HEK293 (cell line): Measurements from ENCODE around the gene SCN1A.
A peak's percentile ranks its signal among the peaks of the same experiment; 100 is the strongest.
"Not testable (repeated sequence)": the region's sequence is repeated elsewhere in the genome, so short reads cannot be mapped to it uniquely, and the experiment has no call there.

Experiments
- CTCF ChIA-PET: fragments of 350-600 bp; formaldehyde crosslinking; extraction: SDS; loops from one replicate; lab custom pipeline; 2021; ENCODE audit warnings: antibody characterized with exemption; lab: Yijun Ruan, JAX
- POLR2A ChIA-PET: fragments of 300-600 bp; formaldehyde crosslinking; extraction: SDS; loops from one replicate; lab custom pipeline; 2020; ENCODE audit warnings: antibody characterized with exemption, inconsistent platforms; lab: Yijun Ruan, JAX
- H3K27ac ChIP-seq: fragments of 200-500 bp; sonication (Bioruptor generic); 2 replicates; pipeline ENCODE4 v1.5.1; 2014; ENCODE audit warnings: low read depth, low read length, control low read depth, inconsistent platforms; ENCODE audit errors: extremely low read depth
- H3K36me3 ChIP-seq, 2 experiments: fragments of 200-500 bp in 1 of 2; sonication (Bioruptor generic) in 1 of 2; 1 replicate in 1 of 2; 2 replicates in 1 of 2; pipeline ENCODE4 v1.5.1; 2014 to 2017; ENCODE audit warnings: inconsistent platforms in 2 of 2, low read length in 2 of 2; ENCODE audit not compliant: control insufficient read depth in 2 of 2, insufficient read depth in 1 of 2
- H3K4me1 ChIP-seq: fragments of 200-500 bp; sonication (Bioruptor generic); 2 replicates; pipeline ENCODE4 v1.5.1; 2014; ENCODE audit warnings: mild to moderate bottlenecking, low read length, inconsistent platforms; ENCODE audit not compliant: control insufficient read depth, insufficient read depth
- H3K4me3 ChIP-seq: 2 replicates; pipeline ENCODE4 v1.5.1; 2011; ENCODE audit warnings: low read depth, mild to moderate bottlenecking, control low read depth, low read length, moderate library complexity
- H3K9me3 ChIP-seq: fragments of 200-500 bp; sonication (Bioruptor generic); 2 replicates; pipeline ENCODE4 v1.5.1; 2014; ENCODE audit warnings: low read depth, low read length, inconsistent platforms; ENCODE audit not compliant: control insufficient read depth, insufficient read depth
- OSR2 ChIP-seq: fragments of 450-650 bp; formaldehyde crosslinking; IDR thresholded peaks from 2 replicates; pipeline ENCODE4 v1.5.1; 2016; ENCODE audit warnings: missing biosample characterization, missing genetic modification characterization
- SCRT2 ChIP-seq: fragments of 450-650 bp; formaldehyde crosslinking; IDR thresholded peaks from 2 replicates; pipeline ENCODE4 v1.5.1; 2016; ENCODE audit warnings: missing biosample characterization, missing genetic modification characterization
- SP2 ChIP-seq: fragments of 450-650 bp; formaldehyde crosslinking; IDR thresholded peaks from 2 replicates; pipeline ENCODE4 v1.5.1; 2016; ENCODE audit warnings: missing biosample characterization, missing genetic modification characterization
- YY2 ChIP-seq: fragments of 450-650 bp; formaldehyde crosslinking; IDR thresholded peaks from 2 replicates; pipeline ENCODE4 v1.5.1; 2016; ENCODE audit warnings: missing biosample characterization, missing genetic modification characterization
- ZBTB21 ChIP-seq: fragments of 450-650 bp; formaldehyde crosslinking; IDR thresholded peaks from 2 replicates; pipeline ENCODE4 v1.5.1; 2017; ENCODE audit warnings: missing biosample characterization, missing genetic modification characterization
- ZEB2 ChIP-seq: fragments of 450-650 bp; formaldehyde crosslinking; IDR thresholded peaks from 2 replicates; pipeline ENCODE4 v1.5.1; 2016; ENCODE audit warnings: missing biosample characterization, missing genetic modification characterization
- ZNF174 ChIP-seq: fragments of 450-650 bp; formaldehyde crosslinking; IDR thresholded peaks from 2 replicates; pipeline ENCODE4 v1.5.0; 2017; ENCODE audit warnings: missing biosample characterization, mild to moderate bottlenecking, missing genetic modification characterization
- ZNF302 ChIP-seq: fragments of 450-650 bp; formaldehyde crosslinking; IDR thresholded peaks from 2 replicates; pipeline ENCODE4 v1.5.1; 2016; ENCODE audit warnings: missing biosample characterization, missing genetic modification characterization, low read depth
- TF ChIP-seq, protein P1 (sequence below): fragments of 450-650 bp; formaldehyde crosslinking; IDR thresholded peaks from 2 replicates; pipeline ENCODE4 v1.5.1; 2016; ENCODE audit warnings: missing biosample characterization, missing genetic modification characterization
- TF ChIP-seq, protein P2 (sequence below): fragments of 450-650 bp; formaldehyde crosslinking; IDR thresholded peaks from 2 replicates; pipeline ENCODE4 v1.5.1; 2017; ENCODE audit warnings: missing biosample characterization, mild to moderate bottlenecking, missing genetic modification characterization, moderate library complexity
- TF ChIP-seq, protein P3 (sequence below): IDR thresholded peaks from 2 replicates; pipeline ENCODE4 v1.6.1; 2011; ENCODE audit warnings: mild to moderate bottlenecking, low read depth, low read length, borderline replicate concordance
- TF ChIP-seq, protein P4 (sequence below): fragments of 450-650 bp; formaldehyde crosslinking; IDR thresholded peaks from 2 replicates; pipeline ENCODE4 v1.5.1; 2016; ENCODE audit warnings: missing biosample characterization, missing genetic modification characterization

SCN1A gene

DNA sequence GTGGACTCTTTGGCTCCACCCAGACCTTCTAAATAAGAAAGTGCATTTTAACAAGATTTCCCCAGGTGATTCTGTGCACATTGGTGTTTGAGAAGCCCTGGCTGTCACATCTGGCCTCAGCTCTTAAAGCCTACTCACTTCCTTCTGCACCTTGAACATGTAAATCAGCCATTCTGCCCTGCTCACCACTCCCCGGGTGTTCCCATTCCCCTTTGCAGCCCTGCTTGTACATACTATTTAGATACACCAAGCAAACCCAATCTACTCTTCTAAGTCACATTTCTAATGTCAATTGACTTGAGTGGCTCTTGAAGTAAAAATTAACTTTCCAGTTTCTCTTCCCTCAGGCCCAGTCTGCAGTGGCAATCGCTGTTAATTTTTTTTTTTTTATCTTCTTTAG, 13.1 kb upstream of the SCN1A start:
- H3K36me3 ChIP-seq, result no peaks in the 10 kb centered on the region
- H3K4me1 ChIP-seq, result no peaks in the 10 kb centered on the region
- no peak overlapping the region for H3K27ac ChIP-seq
- no peaks in the 10 kb centered on the region for H3K9me3 ChIP-seq
- TF ChIP-seq, protein P1, sequence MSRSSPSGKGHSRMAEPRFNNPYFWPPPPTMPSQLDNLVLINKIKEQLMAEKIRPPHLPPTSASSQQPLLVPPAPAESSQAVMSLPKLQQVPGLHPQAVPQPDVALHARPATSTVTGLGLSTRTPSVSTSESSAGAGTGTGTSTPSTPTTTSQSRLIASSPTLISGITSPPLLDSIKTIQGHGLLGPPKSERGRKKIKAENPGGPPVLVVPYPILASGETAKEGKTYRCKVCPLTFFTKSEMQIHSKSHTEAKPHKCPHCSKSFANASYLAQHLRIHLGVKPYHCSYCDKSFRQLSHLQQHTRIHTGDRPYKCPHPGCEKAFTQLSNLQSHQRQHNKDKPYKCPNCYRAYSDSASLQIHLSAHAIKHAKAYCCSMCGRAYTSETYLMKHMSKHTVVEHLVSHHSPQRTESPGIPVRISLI (tag by site-specific recombination), result no peak
- no peak for TF ChIP-seq ZEB2
- TF ChIP-seq, protein P2, sequence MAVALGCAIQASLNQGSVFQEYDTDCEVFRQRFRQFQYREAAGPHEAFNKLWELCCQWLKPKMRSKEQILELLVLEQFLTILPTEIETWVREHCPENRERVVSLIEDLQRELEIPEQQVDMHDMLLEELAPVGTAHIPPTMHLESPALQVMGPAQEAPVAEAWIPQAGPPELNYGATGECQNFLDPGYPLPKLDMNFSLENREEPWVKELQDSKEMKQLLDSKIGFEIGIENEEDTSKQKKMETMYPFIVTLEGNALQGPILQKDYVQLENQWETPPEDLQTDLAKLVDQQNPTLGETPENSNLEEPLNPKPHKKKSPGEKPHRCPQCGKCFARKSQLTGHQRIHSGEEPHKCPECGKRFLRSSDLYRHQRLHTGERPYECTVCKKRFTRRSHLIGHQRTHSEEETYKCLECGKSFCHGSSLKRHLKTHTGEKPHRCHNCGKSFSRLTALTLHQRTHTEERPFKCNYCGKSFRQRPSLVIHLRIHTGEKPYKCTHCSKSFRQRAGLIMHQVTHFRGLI (tag by site-specific recombination), result no peak
- H3K4me3 ChIP-seq, result no peak overlapping the region
- ChIA-PET CTCF (interaction anchor here (1.2 to 1.5 kb wide), 2 partner anchors 9 to 84 kb away, joined by 3 read pairs; no protein-coding TSS in a partner anchor), POLR2A (no interaction called here)

DNA sequence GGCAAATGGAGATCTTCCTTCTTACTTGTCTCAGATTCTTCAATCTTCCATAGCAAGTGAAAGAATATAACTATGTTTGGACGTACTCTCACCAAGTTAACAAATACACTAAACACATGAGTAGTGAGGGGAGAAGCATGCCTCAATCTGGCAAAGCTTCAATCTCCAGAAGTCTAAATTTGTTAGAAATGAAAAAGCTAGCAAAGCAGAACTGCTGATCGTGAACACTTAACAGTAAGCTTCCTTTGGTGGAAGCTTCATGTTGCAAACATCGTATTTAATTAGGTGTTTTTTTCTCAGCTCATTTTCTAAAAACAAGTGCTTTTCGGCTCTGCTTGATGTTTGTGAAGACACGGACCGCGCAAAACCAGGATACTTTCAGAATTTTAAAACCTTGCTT, 12.7 kb upstream of the SCN1A start:
- CTCF ChIA-PET, result interaction anchor here (1.2 to 1.5 kb wide), 2 partner anchors 9 to 83 kb away, joined by 3 read pairs; no protein-coding TSS in a partner anchor

DNA sequence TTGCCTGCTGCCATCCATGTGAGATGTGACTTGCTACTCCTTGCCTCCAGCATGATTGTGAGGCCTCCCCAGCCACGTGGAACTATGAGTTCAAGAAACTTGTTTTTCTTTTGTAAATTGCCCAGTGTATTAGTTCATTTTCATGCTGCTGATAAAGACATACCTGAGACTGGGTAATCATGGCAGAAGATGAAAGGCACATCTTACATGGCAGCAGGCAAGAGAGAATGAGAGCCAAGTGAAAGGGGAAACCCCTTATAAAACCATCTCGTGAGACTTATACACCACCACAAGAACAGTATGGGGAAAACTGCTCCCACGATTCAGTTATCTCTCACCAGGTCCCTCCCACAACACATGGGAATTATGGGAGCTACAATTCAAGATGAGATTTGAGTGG, 11.7 kb upstream of the SCN1A start:
- POLR2A ChIA-PET, H3K27ac ChIP-seq, H3K36me3 ChIP-seq, CTCF ChIA-PET, H3K4me3 ChIP-seq, H3K4me1 ChIP-seq, H3K9me3 ChIP-seq: not testable (repeated sequence)

More for the DNA sequence above, 12.7 kb upstream of the SCN1A start:
- Histone ChIP-seq H3K4me1 (no peaks in the 10 kb centered on the region), H3K36me3 (no peaks in the 10 kb centered on the region), H3K27ac (no peak overlapping the region), H3K4me3 (no peak overlapping the region), H3K9me3 (no peaks in the 10 kb centered on the region)
- TF ChIP-seq ZBTB21 (tag by site-specific recombination) (no peak), YY2 (tag by site-specific recombination) (no peak), ZNF302 (tag by site-specific recombination) (no peak)
- TF ChIP-seq, protein P3, sequence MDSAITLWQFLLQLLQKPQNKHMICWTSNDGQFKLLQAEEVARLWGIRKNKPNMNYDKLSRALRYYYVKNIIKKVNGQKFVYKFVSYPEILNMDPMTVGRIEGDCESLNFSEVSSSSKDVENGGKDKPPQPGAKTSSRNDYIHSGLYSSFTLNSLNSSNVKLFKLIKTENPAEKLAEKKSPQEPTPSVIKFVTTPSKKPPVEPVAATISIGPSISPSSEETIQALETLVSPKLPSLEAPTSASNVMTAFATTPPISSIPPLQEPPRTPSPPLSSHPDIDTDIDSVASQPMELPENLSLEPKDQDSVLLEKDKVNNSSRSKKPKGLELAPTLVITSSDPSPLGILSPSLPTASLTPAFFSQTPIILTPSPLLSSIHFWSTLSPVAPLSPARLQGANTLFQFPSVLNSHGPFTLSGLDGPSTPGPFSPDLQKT, result no peak
- POLR2A ChIA-PET, result no interaction called here

DNA sequence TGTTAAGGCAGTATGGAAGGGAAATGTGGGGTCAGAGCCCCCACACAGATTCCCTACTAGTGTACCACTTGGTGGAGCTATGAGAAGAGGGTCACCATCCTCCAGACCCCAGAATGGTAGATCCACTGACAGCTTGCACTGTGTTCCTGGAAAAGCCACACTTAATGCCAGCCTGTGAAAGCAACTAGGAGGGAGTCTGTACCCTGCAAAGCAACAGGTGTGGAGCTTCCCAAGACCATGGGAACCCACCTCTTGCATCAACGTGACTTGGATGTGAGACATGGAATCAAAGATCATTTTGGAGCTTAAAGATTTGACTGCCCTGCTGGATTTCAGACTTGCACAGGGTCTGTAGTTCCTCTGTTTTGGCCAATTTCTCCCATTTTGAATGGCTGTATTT, 10.8 kb upstream of the SCN1A start:
- ChIA-PET POLR2A (no interaction called here), CTCF (interaction anchor here (0.9 kb wide), 1 partner anchor 10 kb away, joined by 3 read pairs; the partner anchor contains the start of gene SCN1A)
- TF ChIP-seq SP2 (tag by site-specific recombination) (no peak), ZNF174 (tag by site-specific recombination) (no peak), OSR2 (tag by site-specific recombination) (no peak), SCRT2 (peak; percentile 39)
- TF ChIP-seq, protein P4, sequence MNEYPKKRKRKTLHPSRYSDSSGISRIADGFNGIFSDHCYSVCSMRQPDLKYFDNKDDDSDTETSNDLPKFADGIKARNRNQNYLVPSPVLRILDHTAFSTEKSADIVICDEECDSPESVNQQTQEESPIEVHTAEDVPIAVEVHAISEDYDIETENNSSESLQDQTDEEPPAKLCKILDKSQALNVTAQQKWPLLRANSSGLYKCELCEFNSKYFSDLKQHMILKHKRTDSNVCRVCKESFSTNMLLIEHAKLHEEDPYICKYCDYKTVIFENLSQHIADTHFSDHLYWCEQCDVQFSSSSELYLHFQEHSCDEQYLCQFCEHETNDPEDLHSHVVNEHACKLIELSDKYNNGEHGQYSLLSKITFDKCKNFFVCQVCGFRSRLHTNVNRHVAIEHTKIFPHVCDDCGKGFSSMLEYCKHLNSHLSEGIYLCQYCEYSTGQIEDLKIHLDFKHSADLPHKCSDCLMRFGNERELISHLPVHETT (tag by site-specific recombination), result no peak
- Histone ChIP-seq H3K9me3 (no peaks in the 10 kb centered on the region), H3K4me1 (no peaks in the 10 kb centered on the region), H3K27ac (no peak overlapping the region), H3K36me3 (no peaks in the 10 kb centered on the region), H3K4me3 (no peak overlapping the region)
